Stimulated activated CD8-positive, alpha-beta memory T cell treated with anti-CD3 and anti-CD28 coated beads, Interleukin-4, amount 100 ng/mL, for 48 hours (primary cell): ENCODE results near the gene CITED2.
"Not testable (repeated sequence)": the region's sequence is repeated elsewhere in the genome, so short reads cannot be mapped to it uniquely, and the experiment has no call there.

Experiments
- DNase-seq: peaks from one replicate; pipeline ENCODE4 v3.0.0-alpha.2; 2020

The CITED2 gene

GRCh38 chr6:139364302-139364981, 10.0 kb downstream of the CITED2 start:
- DNase-seq, result no peak

GRCh38 chr6:139363797-139364196, 10.7 kb downstream of the CITED2 start:
- DNase-seq, result not testable (repeated sequence)

GRCh38 chr6:139363123-139363522, 11.3 kb downstream of the CITED2 start:
- DNase-seq, result not testable (repeated sequence)

GRCh38 chr6:139361211-139361610, 13.2 kb downstream of the CITED2 start:
- DNase-seq, result no peak

GRCh38 chr6:139356924-139357323, 17.5 kb downstream of the CITED2 start:
- DNase-seq, result no peak

DNA sequence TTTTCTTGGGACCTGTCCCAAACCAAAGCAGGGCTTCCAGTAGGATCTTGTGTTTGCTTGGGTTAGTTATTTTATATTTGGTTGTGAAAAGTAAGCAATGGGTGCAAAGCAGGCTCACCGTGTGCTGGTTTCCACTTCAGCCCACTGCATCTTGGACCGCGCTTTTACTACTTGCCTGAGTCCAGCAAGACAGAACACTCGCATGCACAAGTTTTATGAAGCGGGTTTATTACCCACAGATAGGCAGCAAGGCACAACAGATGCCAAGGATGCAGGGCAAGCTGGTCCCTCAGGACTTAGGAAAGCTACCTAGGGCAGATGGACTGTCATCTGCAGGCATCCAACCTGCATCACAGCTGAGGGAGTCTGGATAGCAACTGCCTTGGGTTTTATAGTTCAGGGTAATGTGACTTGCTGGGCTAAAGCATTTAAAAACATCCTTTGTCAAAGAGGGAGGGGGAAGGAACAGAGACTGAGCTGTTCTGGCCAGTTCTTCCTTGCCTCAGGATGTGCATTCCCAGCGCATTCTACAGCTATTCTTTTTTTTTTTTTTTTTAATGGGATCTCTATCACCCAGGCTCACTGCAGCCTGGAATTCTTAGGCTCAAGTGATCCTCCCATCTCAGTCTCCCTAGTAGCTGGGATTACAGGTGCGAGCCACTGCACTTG, 18.5 kb downstream of the CITED2 start:
- no peak for DNase-seq

DNA sequence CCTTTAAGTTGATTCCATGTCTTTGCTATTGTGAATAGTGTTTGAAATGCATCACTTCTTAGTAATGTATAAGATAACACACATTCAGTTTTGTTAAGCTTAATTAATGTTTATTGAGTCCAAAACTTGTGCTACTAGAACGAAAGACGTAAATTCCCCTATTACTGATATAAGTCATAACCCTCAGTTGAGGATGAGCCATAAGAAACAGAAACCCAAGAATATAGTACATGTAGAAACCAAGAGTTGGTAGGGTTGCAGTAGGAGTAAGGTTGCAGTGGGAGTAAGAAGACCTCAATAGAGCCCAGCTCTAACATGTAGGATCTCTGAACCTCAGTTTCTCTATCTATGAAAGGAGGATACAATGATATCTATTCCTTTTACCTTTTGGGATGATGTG, 19.3 kb downstream of the CITED2 start:
- DNase-seq, result no peak

DNA sequence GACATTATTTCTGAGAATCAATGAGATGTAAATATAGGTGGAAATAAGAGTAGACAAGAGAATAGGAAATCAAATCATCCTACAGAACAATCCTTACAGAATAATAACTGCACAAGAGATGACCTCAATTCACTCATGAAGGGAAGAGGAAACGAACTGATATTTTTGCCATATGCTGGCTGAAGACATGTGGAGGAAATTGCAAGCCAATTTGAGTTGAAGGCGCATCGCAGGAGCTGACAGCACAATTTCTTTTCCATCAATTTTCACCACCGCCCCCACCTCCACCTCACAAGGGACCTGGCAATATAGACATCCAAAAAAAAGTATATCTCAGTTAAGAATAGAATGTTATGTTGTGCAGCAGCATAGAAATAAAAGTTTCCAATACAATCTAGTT, 20.3 kb downstream of the CITED2 start:
- DNase-seq, result no peak

DNA sequence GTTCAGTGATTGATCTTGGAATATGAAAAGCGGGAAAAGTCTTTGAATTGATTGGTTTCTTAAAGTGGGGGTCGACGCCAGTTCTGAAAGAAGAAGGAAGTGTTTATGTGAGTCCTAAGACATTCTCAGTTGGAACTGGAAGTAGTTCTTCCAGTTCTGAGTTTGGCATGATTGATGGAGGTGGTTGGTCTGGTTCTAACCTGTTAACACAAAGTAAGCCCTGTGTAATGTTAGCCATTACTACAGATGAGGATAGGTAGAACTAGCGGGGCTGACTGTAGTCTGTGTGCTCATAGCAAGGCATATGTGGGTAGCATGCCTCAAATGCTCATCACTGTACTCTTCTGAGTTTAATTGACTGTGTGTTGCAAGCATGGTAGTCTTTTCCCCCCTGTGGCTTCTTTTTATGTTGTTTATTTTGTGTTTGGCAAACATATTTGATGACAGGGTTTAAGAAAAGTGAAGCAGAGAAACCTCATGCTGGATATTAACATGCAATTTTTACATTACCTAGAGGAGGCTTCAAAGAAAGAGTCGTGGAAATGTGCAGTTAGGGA, 24.9 kb downstream of the CITED2 start:
- no peak for DNase-seq

DNA sequence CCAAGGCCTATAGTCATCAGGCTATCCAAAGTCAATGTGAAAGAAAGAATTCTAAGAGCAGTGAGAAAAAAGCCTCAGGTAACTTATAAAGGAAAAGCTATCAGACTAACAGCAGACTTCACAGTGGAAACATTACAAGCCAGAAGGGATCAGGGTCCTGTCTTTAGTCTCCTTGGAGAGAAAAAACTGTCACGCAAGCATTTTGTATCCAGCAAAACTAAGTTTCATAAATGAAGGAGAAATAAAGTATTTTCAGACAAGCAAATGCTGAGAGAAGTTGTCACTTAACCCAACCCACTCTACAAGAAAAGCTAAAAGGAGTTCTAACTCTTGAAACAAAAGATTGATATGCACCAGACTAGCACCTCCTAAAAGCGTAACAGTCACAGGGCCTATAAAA, 28.1 kb downstream of the CITED2 start:
- DNase-seq, result no peak

GRCh38 chr6:139344186-139344963, 30.1 kb downstream of the CITED2 start:
- no peak for DNase-seq

DNA sequence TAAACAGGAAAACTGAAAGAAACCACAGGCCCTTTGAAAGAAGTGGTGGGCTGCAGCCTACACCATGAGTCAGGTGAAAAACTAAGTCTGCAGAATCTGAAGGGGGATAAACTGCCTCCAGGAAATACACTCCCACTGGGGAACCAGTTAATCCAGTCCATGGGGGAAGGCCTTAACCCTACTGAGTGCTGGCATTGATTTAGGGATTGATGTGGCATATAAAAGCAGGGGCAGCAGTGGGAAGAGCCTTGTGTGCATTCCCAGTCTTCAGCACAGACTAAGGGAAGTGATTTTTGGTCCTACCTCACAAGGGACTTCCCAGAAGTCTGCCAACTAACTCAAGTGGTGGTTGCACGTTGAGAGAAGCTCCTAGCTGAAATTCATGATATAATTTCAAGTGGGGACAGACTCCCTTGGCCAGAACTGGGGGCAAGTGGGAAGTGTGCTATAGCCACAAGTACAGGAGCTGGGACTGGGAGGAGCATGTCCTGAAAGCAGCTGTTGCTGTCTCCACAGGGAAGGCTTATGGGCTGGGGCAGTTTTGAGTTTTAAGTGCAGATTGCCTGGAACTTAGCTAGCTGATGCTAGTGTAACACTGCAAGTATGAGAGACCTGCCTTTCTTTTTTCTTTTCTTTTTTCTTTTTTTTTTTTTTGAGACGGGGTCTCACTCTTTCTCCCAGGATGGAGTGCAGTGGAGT, 31.2 kb downstream of the CITED2 start:
- DNase-seq, result no peak

DNA sequence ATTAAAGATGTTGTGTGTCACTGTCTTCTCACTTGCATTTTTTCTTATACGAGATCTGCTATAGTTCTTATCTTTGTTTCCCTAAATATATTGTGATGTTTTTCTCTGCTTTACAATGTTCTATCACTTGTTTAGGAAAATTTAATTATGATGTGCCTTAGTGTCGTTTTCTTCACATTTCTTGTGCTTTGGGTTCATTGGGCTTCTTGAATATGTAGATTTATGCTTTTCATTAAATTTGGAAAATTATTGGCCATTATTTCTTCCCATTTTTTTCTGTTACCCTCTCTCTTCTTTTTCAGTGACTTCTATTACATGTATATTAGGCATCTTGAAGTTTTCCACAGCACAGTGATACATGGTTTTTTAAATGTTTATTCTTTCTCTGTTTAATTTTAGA, 33.4 kb downstream of the CITED2 start:
- DNase-seq, result no peak

DNA sequence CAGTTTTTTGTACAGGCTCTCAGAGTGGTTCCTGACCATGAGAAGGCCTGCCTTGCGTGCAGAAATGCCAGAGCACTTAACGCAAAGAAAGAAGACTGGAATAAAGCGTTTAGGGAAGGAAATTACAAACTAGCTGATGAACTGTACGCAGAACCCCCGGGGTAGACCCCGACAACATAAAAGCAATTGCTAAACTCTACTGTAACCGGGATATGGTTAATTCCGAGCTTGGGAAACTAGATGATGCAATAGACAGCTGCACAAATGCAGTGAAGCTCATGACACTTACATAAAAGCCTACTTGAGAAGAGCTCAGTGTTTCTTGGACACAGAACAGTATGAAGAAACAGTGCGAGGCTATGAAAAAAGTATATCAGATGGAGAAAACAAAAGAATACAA, 35.7 kb downstream of the CITED2 start:
- DNase-seq, result no peak

GRCh38 chr6:139337830-139338229, 36.6 kb downstream of the CITED2 start:
- DNase-seq, result no peak

GRCh38 chr6:139337001-139337400, 37.4 kb downstream of the CITED2 start:
- DNase-seq, result no peak

- DNase-seq, result no peak
Observed at GRCh38 chr6:139336488-139336887, 38.0 kb downstream of the CITED2 start.

- no peak for DNase-seq
Observed at GRCh38 chr6:139335447-139336210, 38.8 kb downstream of the CITED2 start.

GRCh38 chr6:139334806-139335446, 39.5 kb downstream of the CITED2 start:
- DNase-seq, result no peak

DNA sequence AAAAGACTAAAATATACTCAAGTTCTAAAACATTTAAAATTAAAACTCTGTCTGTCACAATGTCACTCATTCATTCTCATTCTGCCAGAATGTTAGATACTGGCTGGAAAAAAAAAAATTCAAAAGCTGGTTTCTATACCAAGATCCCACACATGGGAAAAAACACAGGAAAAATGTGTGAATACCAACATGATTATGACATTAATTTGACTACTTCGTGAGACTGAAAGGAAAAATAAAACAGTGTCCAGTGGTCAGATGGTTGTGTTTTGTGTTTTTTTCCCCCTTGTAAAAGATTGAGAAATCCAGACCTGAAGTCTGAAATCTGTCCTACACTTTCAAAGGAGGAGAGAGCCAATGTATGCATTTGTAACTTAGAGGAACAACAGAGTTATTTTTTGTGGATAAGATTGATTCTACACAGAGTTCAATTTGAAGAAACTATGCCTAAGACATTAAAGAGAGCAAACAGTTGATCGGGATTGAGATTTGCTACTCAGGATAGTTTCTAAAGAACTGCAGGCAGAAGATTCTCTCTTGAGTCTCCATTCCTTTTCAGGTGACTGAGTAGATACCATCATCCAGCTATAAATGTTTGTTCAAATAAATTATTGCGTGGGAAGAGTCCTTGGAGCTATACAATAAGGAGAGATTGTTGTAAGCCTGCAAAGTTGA, 43.5 kb downstream of the CITED2 start:
- no peak for DNase-seq

DNA sequence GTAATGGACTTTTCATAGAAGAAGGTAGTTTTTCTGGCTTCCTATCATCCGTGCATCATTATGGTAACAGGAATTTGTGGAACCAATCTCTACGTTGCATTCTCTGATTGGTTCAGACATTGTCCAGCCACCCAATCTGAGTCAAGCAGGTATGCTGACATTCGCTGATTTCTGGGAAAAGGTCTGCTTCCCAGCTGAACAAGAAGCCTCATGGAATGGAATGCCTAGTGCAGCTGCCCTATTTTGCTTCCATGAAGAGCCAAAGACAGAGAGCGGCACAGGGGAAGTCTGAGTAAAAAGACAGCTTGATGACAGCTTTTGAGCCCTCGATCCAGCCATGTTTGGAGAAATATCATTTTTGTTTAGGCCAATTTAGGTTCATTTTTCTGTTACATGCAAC, 44.1 kb downstream of the CITED2 start:
- no peak for DNase-seq
